GM19238 (cell line): ENCODE data around the gene ATRNL1.

ENCODE experiments used
- DNase-seq: peaks from one replicate; pipeline ENCODE4 v3.0.0; 2011; ENCODE audit warnings: low spot score; ENCODE audit not compliant: insufficient read length

The ATRNL1 gene, protein sequence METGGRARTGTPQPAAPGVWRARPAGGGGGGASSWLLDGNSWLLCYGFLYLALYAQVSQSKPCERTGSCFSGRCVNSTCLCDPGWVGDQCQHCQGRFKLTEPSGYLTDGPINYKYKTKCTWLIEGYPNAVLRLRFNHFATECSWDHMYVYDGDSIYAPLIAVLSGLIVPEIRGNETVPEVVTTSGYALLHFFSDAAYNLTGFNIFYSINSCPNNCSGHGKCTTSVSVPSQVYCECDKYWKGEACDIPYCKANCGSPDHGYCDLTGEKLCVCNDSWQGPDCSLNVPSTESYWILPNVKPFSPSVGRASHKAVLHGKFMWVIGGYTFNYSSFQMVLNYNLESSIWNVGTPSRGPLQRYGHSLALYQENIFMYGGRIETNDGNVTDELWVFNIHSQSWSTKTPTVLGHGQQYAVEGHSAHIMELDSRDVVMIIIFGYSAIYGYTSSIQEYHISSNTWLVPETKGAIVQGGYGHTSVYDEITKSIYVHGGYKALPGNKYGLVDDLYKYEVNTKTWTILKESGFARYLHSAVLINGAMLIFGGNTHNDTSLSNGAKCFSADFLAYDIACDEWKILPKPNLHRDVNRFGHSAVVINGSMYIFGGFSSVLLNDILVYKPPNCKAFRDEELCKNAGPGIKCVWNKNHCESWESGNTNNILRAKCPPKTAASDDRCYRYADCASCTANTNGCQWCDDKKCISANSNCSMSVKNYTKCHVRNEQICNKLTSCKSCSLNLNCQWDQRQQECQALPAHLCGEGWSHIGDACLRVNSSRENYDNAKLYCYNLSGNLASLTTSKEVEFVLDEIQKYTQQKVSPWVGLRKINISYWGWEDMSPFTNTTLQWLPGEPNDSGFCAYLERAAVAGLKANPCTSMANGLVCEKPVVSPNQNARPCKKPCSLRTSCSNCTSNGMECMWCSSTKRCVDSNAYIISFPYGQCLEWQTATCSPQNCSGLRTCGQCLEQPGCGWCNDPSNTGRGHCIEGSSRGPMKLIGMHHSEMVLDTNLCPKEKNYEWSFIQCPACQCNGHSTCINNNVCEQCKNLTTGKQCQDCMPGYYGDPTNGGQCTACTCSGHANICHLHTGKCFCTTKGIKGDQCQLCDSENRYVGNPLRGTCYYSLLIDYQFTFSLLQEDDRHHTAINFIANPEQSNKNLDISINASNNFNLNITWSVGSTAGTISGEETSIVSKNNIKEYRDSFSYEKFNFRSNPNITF (N-terminal part only)

DNA sequence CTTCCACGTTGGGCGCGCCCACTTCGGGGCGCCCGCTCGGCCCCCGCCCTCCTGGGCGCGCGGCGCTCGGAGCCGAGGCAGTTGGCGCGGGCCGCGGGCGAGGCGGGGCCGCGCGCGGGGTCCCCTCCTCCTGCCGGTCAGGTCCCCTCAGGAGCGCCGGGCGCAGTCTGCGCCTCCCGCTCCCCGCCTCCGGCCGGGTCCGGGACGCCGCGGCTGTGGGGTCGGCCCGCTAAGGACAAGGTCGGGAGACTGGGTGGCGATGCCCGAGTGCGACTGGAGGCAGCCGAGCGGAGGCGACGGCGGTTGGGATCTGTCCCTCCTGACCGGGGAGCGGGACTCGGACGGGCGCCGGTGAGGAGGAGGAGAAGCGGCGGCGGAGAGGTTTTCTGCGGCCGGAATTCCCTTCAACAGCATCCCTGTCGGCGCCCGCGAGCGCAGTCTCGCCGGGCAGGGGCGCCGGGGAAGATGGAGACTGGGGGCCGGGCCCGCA, at the start of gene ATRNL1:
ATRNL1 (plus strand) TSS at position 80 of the 490 bp plus-strand sequence; CDS start at position 466, 386 bp downstream.
- peak; percentile 34 for DNase-seq

- no peak for DNase-seq
Measured at GRCh38 chr10:115043719-115044118, 49.4 kb upstream of the ATRNL1 start.

GRCh38 chr10:115044891-115045290, 48.3 kb upstream of the ATRNL1 start:
- no peak for DNase-seq

DNA sequence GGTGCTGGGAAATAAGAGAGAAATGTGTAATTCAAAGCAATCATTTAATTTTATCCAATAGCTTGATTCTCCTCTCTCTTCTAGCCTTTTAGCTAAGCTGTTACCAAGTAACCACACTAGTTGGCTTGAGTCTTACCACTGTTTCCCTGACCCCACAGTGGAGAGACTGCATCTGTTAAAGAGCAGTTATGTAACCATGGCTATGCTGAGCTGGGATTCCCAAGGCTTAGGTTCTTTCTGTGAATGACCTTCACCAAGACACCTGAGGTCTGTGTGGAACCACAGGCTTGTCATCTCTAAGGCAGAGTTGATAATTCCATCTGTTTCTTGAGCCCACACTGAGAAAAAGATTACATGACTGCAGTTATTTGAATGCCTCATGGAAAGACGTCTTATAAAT, 47.7 kb upstream of the ATRNL1 start:
- DNase-seq: no peak

DNA sequence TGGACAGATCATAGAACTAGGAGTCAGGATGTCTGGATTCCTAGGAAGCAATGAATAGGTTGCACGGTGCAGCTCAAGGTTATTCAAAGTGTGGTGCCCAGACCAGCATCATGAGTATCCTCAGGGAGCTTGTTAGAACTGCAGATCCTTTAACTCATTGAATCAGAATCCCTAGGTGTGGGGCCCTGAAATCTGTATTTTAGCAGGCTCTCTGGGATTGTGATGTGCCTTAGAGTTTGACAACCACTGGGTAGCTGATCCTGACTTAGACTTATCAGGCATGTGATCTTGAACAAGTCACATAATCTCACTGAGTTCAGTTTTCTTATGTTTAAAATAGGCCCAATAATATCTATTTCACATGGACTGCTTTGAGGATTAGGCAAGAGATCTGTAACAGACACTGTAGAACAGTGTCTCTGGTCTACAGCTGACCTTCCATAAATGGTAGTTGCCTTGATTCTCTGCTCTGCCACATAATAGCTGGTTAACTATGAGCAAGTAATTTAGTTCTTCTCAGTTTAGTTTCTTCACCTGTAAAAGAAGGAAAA, 46.4 kb upstream of the ATRNL1 start:
- no peak for DNase-seq

GRCh38 chr10:115047705-115048104, 45.5 kb upstream of the ATRNL1 start:
- no peak for DNase-seq

DNA sequence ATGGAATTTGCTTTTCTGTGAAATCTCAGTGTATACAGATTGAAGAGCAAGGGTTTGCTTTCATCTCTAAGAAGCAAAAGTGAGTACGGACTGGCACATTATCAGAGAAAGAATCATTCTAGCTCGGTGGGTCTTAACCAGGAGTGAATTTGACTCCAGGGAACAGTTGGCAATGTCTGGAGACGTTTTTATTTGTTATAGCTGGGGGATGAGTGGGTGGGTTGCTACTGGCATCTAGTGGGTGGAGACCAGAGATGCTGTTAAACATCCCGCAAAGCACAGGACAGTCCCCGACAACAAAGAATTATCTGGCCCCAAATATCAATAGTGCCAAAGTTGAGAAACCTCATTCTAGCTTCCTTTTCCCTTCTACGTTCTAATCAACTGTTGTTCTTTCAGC, 43.8 kb upstream of the ATRNL1 start:
- no peak for DNase-seq

DNA sequence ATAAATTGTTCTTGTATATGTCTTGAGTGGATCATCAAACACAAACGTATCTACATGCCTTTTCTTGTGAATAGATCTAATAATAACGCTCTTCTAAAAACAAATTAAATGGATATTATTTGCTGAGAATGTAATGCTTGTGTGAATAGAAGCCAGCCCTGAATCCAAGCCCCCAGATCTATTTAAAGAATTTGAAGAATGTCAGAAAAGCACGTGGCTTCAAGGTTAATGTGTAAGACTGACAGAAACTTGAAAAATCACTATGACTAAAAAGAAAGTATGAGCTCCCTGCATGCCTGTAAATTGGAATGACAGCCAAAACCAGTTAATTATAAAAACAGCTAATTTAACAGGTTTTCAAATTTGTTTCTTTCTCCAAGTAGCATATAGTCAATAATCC, 43.2 kb upstream of the ATRNL1 start:
- DNase-seq: no peak

DNA sequence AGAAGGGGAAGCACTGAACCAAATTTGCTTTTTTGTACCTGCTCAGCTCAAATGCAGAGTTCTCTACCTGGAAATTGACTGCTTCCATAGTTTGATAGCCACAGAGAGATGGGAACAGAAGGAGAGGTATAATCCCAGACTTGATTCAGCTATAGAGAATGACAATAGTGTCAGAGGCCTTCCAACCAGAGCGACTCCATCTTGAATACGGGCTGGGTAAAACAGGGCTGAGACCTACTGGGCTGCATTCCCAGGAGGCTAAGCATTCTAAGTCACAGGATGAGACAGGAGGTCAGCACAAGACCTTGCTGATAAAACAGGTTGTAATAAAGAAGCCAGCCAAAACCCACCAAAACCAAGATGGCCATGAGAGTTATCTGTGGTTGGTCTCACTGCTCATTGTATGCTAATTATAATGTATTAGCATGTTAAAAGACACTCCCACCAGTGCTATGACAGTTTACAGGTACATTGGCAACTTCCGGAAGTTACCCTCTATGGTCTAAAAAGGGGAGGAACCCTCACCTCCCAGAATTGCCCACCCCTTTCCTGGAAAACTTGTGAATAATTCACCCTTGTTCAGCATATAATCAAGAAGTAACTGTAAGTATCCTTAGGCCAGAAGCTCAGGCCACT, 42.7 kb upstream of the ATRNL1 start:
- no peak for DNase-seq

- no peak for DNase-seq
Measured at GRCh38 chr10:115051216-115051615, 41.9 kb upstream of the ATRNL1 start.

DNA sequence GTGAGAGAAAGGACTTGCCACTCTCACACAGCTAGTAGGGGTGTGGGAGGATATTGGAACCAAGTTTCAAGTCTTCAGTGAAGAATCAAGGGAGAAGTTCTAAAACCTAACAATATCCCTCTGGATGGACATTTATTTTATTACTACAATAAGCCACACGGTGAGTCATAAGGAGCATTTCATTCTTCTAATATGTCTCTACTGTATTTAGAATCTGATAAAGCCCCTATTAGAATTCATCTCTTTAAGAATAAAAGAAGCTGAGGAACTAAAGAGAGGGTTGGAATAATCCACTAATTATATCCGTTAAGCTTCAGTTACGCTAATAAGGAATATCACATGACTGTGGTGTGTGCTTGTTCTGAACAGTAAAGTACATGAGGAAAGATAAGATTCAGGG, 40.9 kb upstream of the ATRNL1 start:
- DNase-seq: no peak

DNA sequence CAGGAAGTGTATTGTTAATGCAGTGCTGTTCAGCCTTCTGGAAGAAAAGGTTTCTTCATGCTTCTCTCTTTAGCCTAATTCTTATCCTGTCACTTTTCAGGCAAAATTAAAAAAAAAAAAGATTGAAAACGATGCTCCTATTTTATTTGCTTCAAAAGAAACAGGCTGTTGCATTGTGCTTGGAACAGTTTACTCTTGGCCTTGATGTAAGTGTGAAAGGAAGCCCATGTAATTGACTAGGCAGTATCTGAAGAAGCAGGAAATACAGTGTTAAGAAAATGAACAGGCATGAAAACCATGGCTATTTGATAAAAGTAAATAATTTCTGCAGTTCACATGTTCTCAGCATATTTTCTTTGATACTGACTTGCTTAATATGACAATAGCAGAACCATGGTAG, 40.4 kb upstream of the ATRNL1 start:
- no peak for DNase-seq

DNA sequence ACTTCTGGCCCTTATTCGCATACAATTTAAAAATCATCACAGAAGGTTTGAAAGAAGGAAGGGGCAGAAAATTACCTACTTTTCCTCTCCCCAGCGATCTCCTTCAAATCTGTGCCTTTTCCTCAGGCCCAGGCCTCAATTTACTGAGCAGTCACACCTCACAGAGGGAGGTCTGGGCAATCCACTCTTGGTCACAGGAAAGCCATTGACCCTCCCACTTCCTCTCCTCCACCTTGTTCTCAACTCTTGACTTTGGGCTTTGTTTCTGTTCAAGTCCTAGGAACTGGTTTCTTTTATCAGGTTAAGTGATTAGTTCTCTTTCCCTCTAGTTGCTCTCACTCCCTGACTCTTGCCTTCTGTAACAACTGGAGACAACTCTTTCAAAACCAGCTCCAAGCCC, 37.0 kb upstream of the ATRNL1 start:
- no peak for DNase-seq

DNA sequence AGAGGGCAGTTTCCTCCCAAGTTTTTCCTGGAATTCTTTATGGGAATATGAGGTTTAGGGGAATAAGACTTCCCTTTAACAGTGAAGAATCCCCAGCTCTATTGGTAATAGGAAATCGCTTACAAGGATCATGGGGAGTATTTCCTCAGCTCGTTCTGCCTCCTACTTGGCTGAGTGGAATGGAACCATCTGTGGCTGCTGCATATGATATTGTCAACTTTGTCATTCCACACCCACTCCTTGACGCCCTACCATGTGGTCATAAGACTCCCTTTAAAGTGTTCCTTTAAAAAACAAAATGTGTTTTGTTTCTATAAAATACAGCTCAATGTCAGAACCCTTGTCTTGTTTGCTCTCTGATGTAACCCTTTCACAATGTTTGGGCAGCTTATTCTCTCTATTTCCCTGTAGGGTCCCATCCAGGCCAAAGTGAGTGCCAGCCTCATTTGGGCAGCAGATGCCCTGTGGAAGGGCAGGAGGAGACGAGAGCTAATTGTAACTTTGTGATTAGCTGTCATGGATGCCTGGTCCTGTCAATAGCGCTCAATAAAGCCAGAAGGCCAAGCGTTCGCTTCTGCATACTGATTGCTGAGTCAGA, 33.8 kb upstream of the ATRNL1 start:
- no peak for DNase-seq

DNA sequence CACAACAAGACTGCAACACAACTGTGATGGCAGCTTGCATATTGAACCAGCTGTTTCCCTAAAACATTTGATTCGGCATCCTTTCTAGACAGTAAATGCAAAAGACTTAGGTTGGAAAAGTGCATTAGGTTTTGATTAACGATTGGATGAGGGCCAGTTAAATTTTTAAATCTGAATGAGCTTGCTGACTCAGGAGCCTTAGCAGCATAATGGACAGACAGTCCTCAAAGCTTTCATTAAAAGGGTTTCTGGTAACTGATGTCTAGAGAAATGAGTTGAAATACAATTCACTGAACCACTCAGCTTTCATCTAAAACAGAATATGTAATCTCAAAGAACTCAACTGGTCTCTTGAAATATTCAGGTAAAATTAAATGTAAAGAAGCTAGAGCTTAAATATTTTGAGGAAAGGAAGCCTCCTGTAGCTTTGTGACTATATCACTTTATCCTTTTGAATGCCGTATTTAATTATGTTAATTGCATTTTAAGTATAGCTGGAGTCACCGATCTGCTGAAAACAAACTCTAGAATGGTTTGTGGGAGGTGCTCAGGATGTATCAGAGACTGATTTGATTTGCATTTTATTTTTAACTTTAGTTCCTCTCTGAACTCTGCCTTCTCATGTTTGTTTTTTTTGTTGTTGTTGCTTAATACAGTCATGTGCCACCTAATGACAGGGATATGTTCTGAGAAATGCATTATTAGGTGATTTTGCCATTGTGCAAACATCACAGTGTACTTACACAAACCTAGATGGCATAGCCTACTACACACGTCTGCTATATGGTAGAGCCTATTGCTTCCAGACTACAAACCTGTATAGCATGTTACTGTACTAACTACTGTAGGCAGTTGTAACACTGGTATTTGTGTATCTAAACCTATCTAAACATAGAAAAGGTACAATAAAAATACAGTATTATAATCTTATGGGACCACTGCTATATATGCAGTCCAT, 29.2 kb upstream of the ATRNL1 start:
- no peak for DNase-seq

DNA sequence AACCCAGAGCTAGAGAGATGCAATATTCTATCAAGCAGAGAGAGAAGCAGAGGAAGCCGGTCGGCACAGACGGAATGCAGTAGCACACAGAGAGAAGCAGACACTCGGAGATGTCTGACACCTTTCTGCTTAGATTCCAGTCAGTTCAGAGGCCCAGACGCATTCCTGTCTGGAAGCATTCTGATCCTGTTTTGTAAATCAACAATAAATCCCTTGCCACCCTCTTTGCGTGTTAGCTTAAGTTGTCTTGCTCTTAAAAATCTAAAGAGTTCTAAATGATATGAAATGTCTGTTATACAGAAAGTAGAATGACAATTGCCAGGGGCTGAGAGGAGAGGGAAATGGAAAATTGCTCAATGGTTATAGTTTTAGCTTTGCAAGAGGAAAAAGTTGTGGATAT, 27.4 kb upstream of the ATRNL1 start:
- no peak for DNase-seq

- DNase-seq: no peak
Measured at GRCh38 chr10:115066528-115066927, 26.6 kb upstream of the ATRNL1 start.

GRCh38 chr10:115073796-115074195, 19.4 kb upstream of the ATRNL1 start:
- DNase-seq: no peak

GRCh38 chr10:115082506-115082905, 10.7 kb upstream of the ATRNL1 start:
- DNase-seq: no peak
